ENCODE data around the gene TMEM201.
"Not testable (repeated sequence)": the region's sequence is repeated elsewhere in the genome, so short reads cannot be mapped to it uniquely, and the experiment has no call there.

Gene TMEM201

GRCh38 chr1:9588551-9589143 is at the start of gene TMEM201:
Gene TMEM201, plus strand, starts transcription at chr1:9588911. Its CDS starts 20 bp downstream, at chr1:9588931.
- peak; percentile 90 to 94 for DNase-seq (ENCODE audit: low read depth in 2 of 2)

GRCh38 chr1:9539165-9539828 is 49.4 kb upstream of the TMEM201 start, which contains the start of gene SLC25A33:
Gene SLC25A33, plus strand, starts transcription at chr1:9539465. Its CDS starts 227 bp downstream, at chr1:9539692.
- DNase-seq (ENCODE audit: low read depth in 2 of 2): peak; percentile 97 to 98

GRCh38 chr1:9539829-9540550 is 48.7 kb upstream of the TMEM201 start:
- peak; percentile 30 to 41 for DNase-seq (ENCODE audit: low read depth in 2 of 2)

GRCh38 chr1:9542430-9542829 is 46.3 kb upstream of the TMEM201 start:
- no peak for DNase-seq (ENCODE audit: low read depth in 2 of 2)

GRCh38 chr1:9544926-9545325 is 43.8 kb upstream of the TMEM201 start:
- no peak for DNase-seq (ENCODE audit: low read depth in 2 of 2)

GRCh38 chr1:9549955-9550546 is 38.7 kb upstream of the TMEM201 start:
- no peak for DNase-seq (ENCODE audit: low read depth in 2 of 2)

GRCh38 chr1:9551984-9552383 is 36.7 kb upstream of the TMEM201 start:
- DNase-seq (ENCODE audit: low read depth in 2 of 2): no peak

GRCh38 chr1:9553736-9554144 is 35.0 kb upstream of the TMEM201 start:
- DNase-seq (ENCODE audit: low read depth in 2 of 2): no peak

GRCh38 chr1:9555942-9556341 is 32.8 kb upstream of the TMEM201 start:
- no peak for DNase-seq (ENCODE audit: low read depth in 2 of 2)

GRCh38 chr1:9557624-9558023 is 31.1 kb upstream of the TMEM201 start:
- DNase-seq (ENCODE audit: low read depth in 2 of 2): no peak

- no peak for DNase-seq (ENCODE audit: low read depth in 2 of 2)
Observed at GRCh38 chr1:9558271-9558945, 30.3 kb upstream of the TMEM201 start.

GRCh38 chr1:9558946-9559545 is 29.7 kb upstream of the TMEM201 start:
- no peak for DNase-seq (ENCODE audit: low read depth in 2 of 2)

GRCh38 chr1:9559673-9560072 is 29.0 kb upstream of the TMEM201 start:
- DNase-seq (ENCODE audit: low read depth in 2 of 2): no peak

GRCh38 chr1:9560090-9560489 is 28.6 kb upstream of the TMEM201 start:
- not testable (repeated sequence) for DNase-seq (ENCODE audit: low read depth in 2 of 2)

GRCh38 chr1:9561429-9561828 is 27.3 kb upstream of the TMEM201 start:
- no peak for DNase-seq (ENCODE audit: low read depth in 2 of 2)

GRCh38 chr1:9569267-9569666 is 19.4 kb upstream of the TMEM201 start:
- DNase-seq (ENCODE audit: low read depth in 2 of 2): no peak

GRCh38 chr1:9570886-9571529 is 17.7 kb upstream of the TMEM201 start:
- not testable (repeated sequence) for DNase-seq (ENCODE audit: low read depth in 2 of 2)

GRCh38 chr1:9573723-9574122 is 15.0 kb upstream of the TMEM201 start:
- no peak for DNase-seq (ENCODE audit: low read depth in 2 of 2)

GRCh38 chr1:9575486-9575885 is 13.2 kb upstream of the TMEM201 start:
- DNase-seq (ENCODE audit: low read depth in 2 of 2): no peak

- no peak for DNase-seq (ENCODE audit: low read depth in 2 of 2)
Observed at GRCh38 chr1:9576903-9577302, 11.8 kb upstream of the TMEM201 start.

- no peak for DNase-seq (ENCODE audit: low read depth in 2 of 2)
Observed at GRCh38 chr1:9577423-9577822, 11.3 kb upstream of the TMEM201 start.
